ENCODE measurements around the gene CYP27B1.

Gene CYP27B1

DNA sequence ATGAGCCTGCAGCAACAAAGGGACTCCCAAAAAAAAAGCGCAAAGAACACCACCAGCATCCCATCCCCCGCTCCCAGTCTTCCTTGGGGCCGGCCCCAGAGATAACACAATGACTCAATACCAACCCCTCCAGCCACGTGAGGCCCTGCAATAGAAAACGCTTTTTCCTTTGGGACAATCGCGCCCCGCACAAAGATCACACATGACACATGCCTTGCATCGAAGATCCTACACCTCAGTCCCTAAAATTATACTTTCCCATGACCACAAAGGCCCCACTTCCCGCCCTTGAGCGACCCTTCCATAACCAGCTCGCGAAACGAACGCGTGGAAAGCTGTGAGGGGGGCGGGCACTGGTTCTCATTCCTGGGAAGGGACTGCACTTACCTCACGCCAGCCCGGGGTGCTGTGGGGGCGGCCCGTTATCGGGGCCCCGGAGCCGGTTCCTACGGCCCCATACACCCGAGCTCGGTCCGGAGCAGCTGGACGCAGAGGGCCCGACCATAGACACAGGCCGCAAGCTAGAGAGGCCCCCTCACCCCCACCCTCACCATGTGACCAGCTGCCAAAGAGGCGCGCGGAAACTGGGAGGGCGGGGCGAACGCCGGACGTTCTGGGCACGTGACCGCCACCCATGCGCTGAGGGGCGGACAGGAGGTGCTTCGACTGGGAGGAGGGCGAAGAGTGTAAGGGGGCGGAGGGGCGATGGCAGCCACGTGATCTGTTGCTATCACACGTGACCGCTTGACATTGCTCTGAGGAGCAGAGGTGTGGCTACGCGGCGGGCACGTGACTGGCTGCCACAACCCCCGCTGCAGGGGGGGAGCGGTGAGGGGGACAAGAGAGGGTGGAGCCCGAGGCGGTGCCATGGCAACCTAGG is 14.8 kb downstream of the CYP27B1 start, which contains the start of gene CDK4:
CDK4 (minus strand) TSS at position 523 of the 880 bp plus-strand sequence. CDS start 593 bp downstream, outside the sequence.
- ATAC-seq (peak; percentile 80), DNase-seq (peak; percentile 99)

DNA sequence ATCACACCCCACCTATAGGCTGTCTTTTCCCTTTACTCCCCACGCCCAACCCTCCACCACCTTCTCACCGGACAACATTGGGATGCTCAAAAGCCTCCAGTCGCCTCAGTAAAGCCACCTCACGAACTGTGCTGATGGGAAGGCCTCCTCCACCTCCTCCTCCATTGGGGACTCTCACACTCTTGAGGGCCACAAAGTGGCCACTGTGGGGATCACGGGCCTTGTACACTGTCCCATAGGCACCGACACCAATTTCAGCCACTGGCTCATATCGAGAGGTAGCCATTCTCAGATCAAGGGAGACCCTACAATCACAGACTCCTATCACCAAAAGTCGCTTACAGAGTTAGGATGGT is 15.5 kb downstream of the CYP27B1 start:
- no peak for DNase-seq
- ATAC-seq = no peak

DNA sequence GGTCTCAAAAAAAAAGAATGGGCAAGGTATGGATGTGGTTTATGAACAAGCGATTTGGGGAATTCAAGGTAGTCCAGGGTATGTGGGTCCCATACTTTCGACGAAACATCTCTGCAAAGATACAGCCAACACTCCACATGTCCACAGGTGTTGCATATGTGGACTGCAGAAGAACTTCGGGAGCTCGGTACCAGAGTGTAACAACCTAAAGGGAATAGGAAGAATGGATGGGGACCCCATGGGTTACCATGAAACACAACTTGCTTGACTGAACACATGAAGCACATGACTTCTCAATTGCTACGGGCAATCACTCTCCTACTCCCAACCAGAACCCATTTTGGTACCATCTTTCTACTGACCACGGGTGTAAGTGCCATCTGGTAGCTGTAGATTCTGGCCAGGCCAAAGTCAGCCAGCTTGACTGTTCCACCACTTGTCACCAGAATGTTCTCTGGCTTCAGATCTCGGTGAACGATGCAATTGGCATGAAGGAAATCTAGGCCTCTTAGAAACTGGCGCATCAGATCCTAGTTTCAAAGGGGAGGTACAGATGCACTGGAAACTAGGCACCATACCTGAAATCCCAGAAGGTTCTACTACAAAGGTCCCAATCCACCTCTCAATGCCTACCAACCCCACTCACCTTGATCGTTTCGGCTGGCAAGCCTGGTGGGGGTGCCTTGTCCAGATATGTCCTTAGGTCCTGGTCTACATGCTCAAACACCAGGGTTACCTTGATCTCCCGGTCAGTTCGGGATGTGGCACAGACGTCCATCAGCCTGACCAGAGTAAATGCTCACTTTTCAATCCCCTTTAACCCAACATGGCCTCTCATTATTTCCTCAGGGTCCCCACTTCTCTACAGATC is 16.1 kb downstream of the CYP27B1 start:
- DNase-seq (no peak), ATAC-seq (no peak)

DNA sequence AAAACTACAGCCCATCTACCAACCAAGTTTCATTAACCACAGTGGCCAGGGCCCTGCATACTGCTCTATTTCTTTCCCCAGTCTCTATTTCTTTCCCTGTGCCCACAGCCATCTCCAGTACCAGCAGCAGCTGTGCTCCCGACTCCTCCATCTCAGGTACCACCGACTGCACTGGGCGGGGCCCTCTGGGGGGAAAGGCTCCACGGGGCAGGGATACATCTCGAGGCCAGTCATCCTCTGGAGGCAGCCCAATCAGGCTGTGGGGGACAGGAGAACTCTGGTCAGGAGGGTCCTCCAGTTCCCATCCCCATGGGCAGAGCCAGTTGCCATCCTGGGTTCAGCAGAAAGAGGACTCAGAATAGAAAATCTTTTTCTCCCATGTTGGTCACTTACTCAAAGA is 17.8 kb downstream of the CYP27B1 start:
- ATAC-seq = no peak
- DNase-seq = no peak

DNA sequence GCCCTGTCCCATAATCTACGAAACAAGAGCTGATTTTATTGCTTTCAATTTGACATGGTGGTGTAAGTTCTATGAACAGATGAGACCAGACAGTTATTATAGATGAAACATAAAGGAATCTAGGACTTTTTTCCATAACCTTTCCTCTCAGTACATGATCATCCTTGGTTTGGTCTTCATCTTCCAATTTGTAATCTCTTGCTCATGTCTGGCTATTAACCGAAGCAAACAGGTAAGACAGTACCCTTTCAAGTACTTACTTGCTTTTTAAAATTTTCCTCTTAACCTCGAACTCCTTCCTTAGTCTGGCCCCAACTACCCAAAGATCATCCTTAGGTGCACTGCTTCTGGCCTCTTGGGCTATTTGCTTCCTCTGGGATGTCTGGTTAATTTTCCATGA is 20.9 kb downstream of the CYP27B1 start:
- ATAC-seq (no peak), DNase-seq (no peak)

DNA sequence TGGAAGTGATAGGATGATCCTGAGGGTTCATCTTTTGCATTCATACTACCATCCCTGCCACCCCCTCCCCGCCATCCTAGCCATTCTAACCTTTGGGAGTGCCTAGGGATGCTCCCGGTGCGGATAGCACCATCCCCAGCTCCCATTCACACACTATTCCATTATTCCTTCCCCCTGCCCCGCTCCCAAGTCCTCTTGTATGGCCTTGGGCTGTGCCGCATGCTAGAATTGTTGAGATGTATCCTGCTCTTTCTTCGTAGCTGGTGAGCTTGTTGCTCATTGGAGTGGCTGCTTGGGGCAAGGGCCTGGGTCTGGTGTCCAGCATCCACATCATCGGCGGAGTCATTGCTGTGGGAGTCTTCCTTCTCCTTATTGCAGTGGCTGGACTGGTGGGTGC is 21.4 kb downstream of the CYP27B1 start:
- ATAC-seq = no peak
- DNase-seq = no peak

DNA sequence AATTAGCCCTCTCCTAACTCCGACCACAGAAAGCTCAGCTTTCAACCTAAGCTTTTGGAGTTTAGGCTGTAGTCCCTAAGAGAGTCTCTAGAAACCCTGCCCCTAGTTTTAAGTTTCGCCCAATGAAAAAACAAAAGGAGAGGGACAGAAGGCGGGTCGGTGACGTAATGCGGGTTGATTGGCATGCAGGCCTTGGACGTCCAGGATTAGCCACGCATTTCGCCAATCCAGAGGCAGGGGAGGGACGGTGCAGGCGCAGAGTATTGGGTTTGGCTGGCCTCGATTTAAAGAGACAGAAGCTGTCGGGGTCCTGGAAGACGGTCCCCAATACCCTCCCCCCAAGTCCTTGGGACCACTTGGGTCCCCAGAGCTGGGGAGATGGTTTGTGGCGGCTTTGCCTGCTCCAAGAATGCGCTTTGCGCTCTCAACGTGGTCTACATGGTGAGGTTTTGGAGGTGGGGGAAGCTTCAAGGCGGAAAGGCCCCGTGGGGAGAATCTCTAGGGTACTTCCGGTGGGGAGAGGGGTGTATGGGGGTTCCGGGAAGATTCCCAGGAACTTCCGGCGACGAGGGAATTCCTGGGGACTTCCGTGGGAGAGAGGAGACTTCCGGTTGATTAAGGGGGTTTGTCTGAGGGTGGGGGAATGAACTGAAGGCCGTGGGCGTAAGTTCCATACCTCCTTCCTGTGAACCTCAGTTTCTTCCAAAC is 21.9 kb downstream of the CYP27B1 start, which contains the start of gene TSPAN31:
TSPAN31 (plus strand) TSS at position 263 of the 708 bp plus-strand sequence; CDS start at position 379, 116 bp downstream.
- DNase-seq = peak; percentile 93

DNA sequence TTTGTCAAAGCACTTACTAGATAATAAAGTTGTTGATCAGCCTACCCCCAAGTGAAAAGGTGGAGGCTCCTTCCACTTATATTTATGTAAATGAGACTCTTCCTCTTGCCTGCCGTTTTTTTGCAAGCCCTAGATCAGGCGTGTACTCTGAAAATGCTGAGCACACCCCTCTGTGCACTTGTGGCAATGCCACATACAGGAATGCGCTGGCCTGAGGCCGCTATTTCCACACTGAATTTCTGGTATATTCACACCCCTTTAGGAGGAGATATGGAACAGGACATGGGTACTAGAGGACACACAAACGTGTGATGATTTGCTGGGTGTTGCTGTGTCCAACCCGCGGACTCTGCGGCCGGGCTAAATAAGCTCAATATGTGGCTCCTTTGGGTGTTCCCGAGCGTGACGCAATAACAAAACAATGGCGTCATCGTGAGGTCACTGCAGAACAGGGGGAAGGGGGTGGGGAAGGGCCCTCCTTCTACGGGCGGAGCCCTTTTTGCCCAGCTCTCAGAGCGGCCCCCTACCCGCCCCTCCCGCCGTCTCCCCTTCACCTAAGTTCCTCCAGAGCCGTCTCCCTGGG is 22.6 kb downstream of the CYP27B1 start:
- DNase-seq (peak; percentile 81), ATAC-seq (peak; percentile 36)

More for the DNA sequence above, 21.9 kb downstream of the CYP27B1 start, which contains the start of gene TSPAN31:
- peak; percentile 84 for ATAC-seq

DNA sequence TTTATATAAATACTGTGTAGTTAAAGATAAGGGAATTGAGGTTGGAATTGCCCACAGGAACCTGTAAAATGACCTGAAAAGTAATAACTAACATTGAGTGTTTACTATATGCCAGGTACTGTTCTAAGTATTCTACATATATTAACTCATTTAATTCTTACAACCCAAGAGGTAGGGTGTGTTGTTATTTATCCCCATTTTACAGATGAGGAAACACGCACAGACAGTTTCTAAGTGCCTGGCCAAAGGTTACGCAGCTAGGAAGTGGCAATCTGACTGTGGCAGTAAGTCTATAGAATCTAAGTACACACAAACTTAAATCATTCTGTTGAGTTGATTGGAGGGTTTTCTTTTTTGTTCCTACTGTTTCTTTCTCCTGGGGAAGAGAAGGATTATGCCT is 23.1 kb downstream of the CYP27B1 start:
- ATAC-seq (no peak), DNase-seq (no peak)

DNA sequence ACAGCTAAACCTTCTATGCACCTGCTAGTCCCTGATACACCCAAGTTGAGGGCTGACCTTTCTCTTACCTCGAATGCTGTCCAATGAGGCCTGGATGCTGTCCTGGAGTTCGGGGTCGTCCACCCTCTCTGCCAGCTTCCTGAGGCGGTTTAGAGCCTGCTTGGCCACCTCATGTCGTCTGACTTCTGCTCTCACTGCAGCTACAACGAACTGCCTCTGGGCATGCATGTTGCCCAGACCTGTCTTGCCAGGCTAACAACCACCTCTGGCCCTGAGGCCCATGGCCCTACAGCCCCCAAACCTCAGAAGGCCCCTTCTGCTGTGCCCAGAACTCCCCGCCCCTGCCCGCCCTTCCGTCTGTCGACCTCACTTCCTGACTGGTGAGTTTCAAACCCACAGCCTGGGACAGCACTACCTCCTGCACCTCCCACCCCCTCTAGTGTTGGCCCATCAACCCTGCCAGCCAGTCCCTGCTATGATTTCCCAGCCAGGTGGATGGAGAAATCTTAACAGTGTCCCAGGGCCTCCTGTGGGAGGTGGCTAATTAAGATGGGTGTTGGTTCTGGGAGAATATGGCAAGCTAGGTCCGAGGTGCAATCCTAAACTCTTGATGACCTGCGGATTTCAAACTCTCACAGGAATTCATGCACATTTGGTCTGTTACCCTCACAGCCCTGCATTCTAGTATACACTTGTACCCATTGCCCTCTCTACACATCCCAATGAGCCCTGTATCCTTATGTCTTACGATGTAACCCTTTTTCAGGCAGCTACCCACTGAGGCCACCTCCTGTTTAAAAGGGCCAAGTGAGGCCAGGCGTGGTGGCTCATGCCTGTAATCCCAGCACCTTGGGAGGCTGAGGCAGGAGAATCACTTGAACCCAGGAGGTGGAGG is 24.8 kb downstream of the CYP27B1 start:
- ATAC-seq = peak; percentile 75
- DNase-seq = peak; percentile 82

DNA sequence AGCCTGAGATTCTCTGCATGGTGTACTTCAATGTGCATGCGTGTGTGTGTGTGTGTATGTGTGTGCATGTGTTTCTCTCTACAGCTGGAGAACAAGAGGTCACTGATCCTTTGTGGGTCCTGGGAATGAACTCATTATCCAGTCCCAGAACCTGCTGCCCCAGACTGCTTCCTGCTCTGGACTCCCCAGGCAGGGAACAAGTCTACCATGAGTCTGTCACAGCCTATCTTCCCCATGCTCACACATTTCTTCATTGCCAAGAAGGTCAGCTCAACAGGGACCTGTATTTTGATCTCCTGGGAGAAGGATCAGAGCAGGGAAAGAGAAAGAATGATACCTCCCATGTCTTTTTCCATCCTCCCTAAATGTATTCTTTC is 25.5 kb downstream of the CYP27B1 start:
- ATAC-seq (no peak), DNase-seq (no peak)

DNA sequence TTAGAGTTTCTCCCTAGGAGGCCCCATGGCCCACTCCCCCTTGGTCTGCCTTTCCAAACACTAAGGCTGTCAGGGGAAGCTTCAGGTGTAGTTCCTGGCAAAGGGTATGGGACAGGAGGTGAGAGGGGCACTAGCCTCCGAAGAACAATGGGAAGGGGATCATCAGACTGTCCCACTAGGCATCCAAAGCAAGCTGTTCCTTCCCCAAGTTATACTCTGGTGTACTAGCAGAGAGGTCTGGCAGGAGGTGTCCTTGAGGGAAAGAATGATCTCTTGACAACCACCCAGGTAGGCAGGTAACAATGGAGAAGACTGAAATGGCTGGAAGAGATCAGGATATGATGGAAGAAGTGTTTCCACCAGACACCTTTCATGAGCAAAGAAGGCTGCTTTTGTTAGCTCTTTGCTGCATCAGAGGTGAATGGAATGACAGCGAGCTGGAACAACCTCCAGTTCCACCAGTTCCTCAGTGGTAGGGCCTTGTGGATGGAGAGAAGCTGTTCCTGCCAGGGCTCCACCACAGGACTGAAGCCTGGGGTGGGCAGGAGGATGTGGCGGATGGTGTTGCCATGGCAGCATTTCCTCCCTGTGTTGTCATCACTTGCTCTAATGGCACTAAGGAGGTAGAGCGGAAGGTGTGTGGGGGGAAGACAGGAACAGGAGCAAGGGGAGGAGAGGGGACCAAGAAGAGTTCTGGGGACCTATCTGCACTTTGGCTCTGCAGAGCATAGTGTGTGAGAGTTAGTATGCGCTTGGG is 26.0 kb downstream of the CYP27B1 start:
- ATAC-seq (peak; percentile 67), DNase-seq (peak; percentile 76)

DNA sequence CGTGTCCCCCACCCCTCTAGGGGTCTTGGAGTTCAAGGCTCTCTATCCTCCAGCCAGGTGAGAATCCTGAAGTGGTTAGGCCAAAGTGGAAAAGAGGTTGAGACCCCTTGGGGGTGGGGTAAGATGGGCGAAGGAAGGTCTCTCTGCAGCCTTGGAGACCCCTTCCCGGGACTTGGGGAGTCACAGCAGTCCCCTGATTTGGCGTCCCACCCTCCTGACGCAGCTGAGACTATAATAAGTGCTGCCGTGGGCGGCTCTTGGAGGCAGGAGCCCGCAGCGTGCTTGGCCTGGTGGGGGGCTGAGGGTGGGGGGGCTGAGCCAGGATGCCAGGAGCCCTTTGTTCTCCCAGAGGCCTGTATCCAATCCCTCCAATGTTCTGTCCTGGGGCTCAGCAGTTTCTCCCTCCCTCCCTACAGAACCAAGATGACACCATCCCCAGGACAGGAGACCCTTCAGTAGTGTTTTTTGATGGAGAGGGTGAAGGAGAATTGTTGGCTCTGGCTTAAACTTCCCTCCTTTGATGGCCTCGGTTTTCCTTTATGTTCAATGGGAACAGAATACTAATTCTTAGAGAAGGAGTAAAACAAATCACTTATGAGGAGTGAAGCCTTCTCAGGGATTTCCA is 26.9 kb downstream of the CYP27B1 start:
- ATAC-seq (no peak), DNase-seq (no peak)

DNA sequence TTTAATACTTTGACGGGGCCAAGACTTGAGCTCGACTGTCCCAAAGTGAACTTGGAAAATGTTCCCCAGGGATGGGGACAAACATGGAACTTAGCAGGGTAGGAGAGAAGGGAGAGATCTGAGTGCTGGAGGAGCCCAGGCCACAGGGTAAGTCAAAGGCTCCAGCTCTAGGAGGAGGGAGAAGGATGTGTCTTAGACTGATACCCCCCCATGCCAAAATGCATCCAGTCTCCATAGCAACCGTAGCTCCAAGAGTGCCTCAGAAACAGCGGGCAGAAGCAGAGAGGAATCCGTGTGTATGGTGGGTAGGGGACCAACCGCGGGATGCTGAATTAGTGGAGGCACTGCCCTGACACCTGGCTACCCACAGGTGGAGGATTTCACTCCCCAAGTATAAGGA is 27.5 kb downstream of the CYP27B1 start:
- ATAC-seq (no peak), DNase-seq (no peak)

DNA sequence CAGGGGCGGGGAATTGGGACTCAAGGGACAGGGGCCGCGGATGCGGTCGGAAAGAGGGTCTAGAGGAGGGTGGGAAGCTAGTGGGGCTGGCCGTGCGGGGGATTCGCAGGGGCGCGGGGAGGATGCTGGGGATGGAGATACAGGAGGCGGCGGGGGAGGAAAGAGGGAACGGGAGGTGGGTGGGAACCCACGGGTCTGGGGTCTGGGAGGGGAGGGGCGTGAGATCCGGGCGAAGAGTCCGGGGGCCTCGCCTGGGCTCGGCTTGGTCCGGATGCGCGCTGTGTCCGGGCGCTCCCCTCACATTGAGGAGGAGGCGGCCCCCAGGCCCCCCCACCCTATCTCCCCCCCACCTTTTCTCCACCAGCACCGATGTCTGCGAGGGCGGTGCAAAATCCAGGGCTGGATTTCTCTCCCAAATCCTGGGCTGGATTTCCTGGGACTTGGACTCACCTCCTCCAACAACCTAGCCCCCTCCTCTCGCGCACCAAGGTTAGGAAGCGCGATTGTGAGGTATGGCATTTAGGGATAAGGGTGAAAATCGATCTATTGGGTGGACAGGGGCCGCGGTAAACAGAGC is 28.1 kb downstream of the CYP27B1 start, which contains the start of gene AGAP2:
AGAP2 (minus strand) TSS at position 82 of the 577 bp plus-strand sequence. CDS start 496 bp downstream, outside the sequence.
- ATAC-seq (no peak), DNase-seq (no peak)

DNA sequence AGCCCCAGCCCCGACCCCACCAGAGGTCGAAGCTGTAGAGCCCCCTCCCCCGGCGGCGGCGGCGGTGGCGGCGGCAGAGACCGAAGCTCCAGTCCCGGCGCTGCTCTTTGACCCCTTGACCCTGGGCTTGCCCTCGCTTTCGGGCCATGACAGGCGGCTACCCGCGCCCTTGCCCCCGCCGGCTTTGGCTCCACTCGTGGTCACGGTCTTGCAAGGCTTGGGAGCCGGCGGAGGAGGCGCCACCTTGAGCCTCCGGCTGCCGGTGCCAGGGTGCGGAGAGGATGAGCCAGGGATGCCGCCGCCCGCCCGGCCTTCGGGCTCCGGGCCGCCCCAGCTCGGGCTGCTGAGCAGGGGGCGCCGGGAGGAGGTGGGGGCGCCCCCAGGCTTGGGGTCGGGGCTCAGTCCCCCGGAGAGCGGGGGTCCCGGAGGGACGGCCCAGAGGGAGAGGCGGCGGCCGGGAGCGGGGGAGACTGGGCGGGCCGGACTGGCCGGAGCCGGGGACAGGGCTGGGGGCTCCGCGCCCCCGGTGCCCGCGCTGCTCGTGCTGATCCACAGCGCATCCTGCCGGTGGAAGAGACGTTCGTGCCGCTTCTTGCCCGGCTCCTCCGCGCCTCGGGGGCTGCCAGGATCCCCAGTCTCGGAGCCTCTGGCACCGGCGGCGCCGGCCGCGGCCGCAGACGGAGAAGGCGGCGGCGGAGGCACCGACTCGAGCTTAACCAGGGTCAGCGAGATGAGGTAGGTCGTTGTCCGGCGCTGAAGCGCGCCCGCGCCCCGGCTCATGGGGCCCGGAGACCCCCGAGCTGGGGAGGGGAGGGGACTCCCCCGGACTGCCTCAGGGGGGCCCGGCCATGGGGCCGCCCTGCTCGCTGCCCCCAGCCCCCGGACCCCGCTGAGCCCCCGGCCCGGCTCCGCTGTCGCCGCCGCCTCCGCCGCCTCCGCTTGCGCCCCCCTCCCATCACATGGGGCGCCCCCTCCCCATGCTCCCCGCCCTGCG is 29.1 kb downstream of the CYP27B1 start:
- no peak for ATAC-seq

DNA sequence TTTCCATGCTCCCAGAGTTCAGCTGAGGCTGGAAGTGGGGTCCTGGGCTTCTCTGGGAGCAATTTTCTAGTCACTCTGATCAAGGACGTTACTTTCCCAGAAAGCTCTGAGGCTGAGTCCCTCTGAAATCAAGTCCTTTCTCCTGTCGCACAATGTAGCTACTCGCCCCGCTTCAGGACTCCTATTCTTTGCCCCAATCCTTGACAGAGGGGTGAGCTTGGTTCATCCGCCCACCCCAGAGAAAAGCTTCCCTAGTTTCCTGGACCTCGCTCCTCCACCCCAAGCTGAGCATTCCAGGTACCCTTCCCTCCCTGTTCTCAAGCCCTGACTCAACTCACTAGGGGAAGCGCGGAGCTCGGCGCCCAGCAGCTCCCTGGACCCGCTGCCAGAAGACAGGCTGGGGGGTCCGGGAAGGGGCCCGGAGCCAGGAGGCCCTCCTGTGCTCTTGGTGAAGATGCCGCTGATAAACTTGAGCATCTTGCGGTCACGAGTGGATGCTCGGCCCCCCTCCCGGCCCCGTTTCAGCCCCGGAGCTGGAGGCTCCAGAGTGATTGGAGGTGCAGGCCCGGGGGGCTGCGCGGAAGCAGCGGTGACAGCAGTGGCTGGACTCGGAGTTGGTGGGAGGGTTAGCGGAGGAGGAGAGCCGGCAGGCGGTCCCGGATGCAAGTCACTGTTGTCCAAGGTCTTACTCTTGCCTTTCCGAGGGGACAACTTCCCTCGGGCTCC is 30.0 kb downstream of the CYP27B1 start:
- ATAC-seq (no peak), DNase-seq (no peak)

More for the DNA sequence above, 29.1 kb downstream of the CYP27B1 start:
- no peak for DNase-seq

Measured in stimulated activated naive CD8-positive, alpha-beta T cell treated with anti-CD3 and anti-CD28 coated beads, Interleukin-15, Interleukin-2, amounts not matched to agents 100 U/mL and 50 U/mL, for 24 hours (primary cell).